GM19238 (cell line): ENCODE results near the gene DNAH6.

Source experiments
- DNase-seq: peaks from one replicate; pipeline ENCODE4 v3.0.0; 2011; ENCODE audit warnings: low spot score; ENCODE audit not compliant: insufficient read length

The DNAH6 gene

DNA sequence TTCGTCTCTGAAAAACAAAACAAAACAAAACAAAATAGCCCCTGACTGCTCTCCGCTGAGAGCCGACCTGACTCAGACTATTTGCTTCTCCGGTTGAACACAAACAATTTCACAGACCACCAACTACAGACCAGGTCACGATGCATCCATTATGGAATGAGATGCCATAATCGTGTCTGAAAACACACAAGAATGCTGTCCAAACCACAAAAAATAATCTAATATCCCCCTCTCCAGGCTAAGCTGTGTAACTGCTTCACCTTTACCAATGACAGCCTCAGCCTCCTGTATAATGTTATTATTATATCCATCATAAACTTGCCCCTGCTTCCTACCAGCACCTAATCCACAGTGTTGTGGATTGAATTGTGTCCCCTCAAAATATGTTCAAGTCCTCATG lies 114.7 kb downstream of the DNAH6 start:
- DNase-seq: no peak

DNA sequence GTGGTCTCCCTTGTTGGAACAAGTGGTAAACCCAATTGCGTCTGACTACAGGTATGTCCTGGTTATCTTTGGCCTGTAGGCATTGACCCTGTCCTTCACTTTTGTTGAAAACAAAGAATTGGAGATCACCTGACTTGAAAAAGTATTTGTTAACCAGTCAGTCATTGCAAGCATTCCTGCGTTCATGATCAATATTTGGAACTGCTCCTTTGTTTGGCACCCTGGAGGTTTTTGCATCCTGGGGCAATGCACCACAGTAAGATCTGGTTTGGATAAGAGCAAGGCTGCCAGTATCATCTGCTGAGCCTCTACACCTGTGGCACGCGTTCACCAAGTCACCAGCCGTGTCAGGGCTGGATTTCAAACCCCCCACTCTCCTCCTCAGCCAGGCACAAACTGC lies 115.7 kb downstream of the DNAH6 start:
- DNase-seq: no peak

DNA sequence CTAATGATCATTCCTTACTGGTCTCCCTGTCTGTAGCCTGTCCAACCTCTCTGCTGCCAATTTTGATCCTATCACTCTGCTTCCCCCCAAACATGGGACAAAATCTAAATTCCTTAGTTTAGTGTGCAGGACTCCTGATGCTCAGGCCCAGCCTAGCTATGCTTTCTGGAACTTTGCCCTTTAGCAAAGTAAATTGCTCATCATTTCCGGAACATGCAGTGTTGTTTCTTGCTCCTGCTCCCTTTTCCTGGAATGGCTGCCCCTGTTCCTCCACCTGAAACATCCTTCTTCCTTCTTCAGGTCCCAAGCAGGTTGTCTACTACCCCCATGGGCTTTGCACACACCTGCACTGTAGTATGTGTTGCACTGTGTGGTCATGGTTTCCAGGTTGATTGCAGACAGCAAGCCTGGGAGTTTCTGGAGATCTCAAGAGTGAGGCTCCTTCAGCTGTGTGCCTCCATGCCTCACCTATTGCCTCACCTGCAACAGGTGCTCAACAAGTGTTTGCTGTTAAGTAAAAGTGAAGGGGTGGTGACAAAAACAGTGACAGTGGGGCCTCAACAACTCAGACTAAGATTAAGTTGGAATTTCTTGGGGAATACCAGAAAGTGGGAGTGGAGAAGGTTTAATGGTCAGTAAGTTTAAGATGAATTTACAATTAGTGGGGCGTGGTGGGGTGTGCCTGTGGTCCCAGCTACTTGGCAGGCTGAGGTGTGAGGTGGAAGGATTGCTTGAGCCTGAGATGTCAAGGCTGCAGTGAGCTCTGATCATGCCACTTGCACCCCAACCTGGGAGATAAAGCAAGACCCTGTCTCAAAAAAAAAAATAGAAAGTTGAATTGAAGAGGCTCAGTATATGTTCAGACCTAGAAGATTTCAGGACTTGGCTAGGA lies 120.0 kb downstream of the DNAH6 start:
- no peak for DNase-seq

DNA sequence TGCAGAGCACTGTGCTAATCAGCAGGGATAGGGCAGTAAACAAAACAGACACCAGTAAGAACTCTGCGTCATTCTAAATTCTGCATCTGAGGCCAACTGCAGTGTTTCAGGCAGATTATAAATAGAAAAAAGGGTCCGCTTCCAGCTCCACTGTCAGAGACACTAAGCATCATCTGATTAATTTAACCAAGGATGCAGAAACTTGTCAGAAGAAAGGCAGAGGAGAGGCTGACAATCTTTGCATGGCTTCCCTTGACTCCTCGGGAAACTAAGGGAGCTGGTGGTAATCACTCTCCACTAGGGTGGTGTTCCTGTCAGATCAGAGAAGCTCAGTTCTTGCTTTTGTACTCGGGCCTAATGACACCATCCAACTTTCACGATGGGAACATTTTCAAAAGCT lies 123.5 kb downstream of the DNAH6 start:
- DNase-seq: no peak

DNA sequence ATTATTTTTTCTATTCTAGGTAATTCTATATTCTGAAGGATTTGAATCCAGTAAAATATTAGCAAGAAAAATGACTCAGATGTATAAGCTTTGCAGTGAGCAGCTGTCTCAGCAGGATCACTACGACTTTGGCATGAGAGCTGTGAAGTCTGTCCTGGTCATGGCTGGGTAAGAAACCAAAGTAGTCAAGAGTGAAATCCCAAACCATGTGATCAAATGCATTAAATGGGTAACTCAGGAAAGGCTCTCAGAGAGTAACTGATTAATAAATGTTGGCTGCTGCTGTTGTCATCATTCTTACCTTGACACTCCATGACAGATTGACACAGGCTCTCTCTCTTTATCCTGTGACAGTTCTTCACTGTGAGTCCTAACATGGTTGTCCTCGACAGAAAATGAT lies 124.1 kb downstream of the DNAH6 start:
- no peak for DNase-seq

DNA sequence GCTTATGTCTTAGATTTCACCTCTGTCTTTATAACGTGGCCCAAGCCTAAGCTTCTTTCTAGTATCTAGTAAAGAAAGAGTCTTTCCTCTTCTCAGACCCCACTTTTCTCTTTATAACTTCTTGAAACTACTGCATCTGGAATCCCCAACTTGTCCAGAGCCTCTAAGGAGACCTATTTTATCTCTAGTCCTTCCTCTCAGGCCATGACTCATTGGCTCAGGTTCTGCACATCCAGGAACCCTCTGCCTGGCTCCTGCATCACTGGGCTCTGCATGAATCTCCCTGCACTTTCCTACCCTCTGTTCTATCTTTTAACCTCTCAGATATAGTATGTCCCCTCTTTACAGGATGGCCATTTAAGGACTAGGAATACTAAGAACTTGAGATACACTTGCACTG lies 124.7 kb downstream of the DNAH6 start:
- DNase-seq: no peak

DNA sequence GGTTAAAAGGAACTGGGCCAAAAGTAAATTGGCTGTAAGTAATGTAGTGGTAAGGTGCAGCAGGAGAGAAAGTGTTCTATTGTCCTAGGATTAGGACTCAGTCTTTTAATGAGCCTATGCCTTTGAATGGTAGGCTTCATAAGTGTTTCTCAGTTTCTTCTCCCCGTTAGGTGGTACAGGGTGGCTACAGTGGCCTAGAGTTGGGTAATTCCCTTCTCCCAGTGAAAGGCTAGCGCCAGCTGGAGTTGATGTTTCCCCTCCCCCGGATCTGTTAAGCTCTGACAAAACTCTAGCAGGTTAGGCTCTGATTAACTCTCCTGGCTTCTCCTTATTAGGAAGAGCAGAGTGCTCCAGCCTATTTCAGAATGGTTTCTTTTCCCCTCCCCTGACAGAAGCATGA lies 127.7 kb downstream of the DNAH6 start:
- no peak for DNase-seq

DNA sequence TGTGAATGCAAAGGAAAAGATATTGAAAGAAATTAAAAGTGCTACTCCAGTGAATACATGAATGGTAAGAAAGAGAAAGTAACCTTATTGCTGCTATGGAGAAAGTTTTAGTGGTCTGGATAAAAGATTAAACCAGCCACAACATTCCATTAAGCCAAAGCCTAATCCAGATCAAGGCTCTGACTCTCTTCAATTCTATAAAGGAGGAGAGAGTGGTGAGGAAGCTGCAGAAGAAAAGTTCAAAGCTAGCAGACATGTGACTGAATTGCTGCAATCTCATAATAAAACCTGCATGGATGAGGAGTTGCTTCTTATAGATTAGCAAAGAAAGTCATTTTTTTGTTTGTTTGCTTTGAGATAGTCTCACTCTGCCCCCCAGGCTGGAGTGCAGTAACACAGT lies 130.2 kb downstream of the DNAH6 start:
- no peak for DNase-seq

DNA sequence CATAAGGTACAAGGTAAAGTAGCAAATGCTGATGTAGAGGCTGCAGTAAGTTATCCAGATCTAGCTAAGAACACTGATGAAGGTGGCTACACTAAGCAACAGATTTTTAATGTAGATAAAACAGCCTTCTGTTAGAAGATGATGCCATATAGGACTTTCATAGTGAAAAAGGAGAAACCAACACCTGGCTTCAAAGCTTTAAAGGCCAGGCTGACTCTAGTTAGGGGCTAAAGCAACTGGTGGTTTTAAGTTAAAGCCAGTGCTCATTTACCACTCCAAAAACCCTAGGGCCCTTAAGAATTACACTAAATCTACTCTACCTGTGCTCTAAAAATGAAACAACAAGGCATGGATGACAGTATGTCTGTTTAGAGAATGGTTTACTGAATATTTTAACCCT lies 131.0 kb downstream of the DNAH6 start:
- no peak for DNase-seq

DNA sequence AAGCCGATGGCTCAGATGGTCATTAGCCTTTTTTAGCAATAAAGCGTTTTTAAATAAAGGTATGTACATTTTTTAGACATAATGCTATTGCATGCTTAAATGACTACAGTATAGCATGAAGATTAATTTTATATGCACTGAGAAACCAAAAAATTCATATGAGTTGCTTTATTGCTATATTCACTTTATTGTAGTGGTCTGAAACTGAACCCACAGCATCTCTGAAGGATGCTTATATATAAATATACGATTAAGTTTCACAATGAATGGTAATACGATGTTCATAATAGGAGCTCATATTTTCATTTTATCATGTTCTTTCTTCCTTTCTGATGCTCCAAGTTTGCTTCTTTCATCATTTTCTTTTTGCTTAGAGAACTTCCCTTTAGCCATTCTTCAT lies 132.8 kb downstream of the DNAH6 start:
- no peak for DNase-seq

DNA sequence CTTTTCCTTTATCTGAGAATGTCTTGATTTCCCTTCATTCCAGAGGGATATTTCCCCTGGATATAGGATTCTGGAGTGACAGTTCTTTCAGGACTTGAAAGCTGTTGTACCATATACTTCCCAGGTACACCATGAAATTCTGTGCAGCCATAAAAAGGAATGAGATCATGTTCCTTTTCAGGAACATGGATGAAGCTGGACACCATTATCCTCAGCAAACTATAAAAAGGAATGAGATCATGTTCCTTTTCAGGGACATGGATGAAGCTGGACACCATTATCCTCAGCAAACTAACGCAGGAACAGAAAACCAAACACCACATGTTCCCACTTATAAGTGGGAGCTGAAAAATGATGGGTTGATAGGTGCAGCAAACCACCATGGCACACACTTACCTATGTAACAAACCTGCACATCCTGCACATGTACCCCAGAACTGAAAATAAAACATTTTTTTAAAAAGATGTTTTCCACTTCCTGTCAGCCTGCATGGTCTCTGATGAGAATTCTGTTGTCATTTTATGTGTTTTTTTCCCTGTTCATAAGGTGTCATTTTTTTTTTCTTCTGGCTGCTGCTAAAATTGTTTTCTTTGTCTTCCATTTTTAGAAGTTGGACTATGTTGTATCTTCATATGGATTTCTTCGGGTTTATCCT lies 133.3 kb downstream of the DNAH6 start:
- DNase-seq: no peak

DNA sequence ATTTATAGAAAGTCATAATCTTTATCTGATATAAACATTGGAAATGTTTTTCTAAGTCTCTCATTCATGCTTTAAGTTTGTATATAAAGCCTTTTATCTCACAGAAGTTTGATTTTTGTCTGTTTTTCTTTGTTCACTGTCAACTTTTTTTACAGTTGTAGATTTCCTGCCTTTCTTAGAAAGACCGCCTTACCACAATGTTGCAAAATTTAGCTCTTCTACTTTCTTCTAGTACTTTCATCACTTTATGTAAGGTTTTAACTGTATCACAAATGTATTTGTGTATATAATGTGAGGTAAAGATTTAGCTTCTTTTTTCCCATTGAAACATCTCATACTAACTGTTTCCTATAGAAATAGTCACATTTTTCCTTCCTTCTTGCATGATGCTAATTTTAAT lies 136.1 kb downstream of the DNAH6 start:
- DNase-seq: no peak

DNA sequence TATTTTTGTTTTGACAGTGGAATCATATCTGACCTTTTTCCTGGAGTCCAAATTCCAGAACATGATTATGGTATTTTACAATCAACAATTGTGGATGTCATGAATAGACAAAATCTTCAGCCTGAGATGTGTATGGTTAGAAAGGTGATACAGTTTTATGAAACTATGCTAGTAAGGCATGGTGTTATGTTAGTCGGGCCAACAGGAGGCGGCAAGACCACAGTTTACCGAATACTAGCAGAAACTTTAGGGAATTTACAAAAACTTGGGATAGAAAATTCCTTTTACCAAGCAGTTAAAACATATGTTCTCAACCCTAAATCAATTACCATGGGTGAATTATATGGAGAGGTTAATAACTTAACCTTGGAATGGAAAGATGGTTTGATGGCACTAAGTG lies 137.0 kb downstream of the DNAH6 start:
- DNase-seq: no peak

DNA sequence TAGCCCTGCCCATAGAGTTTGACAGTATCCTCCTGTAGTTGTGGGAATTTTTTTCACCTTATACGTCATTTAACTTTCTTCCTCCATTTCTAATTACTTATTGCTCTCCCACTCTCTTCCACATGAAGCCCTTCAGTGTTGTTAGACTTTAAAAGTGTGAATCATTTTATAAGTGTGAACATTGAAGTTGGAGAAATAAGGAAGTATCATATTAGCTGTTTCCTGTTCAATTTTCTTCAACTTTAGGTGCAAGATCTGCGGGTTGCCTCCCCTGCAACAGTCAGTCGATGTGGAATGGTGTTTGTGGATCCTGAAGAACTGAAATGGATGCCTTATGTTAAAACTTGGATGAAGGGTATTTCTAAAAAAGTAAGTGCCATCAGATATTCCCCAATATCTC lies 138.1 kb downstream of the DNAH6 start:
- DNase-seq: no peak

DNA sequence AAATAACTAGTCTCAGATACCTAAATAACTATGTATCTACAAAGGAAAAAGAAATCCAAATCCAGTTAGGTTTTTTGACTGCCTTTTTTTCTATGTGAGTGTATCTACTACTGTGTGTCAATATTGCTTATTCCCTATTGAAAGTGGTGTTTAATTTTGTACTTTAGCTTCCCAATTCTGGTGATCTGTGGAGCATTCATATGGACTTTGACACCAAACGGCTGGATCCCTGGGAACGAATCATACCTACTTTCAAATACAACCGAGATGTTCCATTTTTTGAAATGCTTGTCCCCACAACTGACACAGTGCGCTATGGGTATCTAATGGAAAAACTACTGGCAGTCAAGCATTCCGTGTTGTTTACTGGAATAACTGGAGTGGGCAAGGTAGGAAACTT lies 152.8 kb downstream of the DNAH6 start:
- no peak for DNase-seq

DNA sequence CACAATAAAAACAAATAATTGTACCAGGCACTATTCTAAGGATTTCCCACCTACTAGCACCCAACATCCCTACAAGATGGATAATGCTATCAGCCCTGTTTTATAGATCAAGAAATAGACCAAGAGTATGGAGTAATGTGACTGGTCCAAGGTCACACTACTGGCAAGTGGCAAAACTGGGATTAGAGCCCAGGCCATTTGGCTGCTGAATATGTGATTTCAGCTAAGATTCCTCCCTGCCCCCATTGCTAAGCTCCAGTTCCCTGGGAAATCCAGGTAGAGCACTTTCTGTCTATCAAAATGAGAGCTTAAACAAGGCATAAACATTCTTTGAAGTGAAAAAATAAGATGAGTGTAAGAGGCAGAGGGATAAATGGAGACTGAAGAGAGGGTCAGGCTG lies 157.8 kb downstream of the DNAH6 start:
- no peak for DNase-seq

DNA sequence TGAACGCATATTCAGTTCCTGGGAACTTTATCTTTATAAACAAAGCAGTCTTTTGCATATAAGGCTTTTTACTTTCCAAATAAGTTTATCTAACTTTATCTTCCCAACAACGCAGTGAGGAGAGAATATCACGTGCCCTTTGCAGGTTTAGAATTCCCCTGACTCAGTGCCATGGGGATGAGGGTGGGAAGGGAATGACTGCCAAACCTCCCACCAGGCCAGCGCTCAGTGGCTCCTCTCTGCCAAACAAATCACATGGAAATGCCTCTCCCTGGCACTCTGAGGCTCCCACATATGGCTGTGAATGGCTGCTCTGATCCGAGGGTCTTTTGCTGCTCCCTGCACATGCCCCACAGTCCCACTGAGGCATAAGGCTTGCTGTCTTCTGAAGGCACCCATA lies 158.3 kb downstream of the DNAH6 start:
- DNase-seq: no peak

DNA sequence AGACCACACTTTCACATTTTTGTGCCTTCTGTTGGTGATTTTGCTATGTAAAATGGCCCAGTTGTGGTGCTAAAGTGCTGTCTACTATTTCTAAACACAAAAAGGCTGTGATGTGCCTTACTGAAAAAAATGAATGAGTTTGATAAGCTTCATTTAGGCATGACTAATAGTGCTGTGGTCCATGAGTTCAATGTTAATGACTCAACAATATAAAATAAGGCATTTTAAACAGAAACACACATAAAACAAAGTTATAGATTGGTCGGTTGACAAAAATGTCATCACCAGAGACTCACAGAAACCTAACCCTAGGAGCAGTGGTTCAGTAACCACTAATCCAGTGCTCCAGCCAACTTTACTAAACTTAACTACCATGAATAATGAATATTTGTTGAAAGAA lies 160.0 kb downstream of the DNAH6 start:
- no peak for DNase-seq

DNA sequence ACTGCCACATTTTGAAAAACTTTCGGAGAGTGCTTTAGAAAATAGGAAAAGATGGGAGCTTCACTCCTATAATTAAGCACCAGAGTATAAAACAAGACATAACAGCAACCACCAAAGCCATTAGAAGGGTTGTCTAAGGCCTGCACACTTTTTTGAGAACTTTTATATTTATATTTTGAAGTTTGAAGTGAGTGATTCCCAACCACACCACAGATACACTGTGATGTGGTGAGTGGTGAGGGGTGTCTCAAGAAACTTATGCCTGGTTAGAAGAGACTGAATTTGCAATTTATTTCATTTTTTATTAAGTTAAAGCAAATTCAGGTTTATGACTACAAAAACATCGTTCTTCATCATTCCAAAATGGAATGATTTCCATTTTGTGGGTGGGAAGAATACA lies 161.9 kb downstream of the DNAH6 start:
- DNase-seq: no peak

DNA sequence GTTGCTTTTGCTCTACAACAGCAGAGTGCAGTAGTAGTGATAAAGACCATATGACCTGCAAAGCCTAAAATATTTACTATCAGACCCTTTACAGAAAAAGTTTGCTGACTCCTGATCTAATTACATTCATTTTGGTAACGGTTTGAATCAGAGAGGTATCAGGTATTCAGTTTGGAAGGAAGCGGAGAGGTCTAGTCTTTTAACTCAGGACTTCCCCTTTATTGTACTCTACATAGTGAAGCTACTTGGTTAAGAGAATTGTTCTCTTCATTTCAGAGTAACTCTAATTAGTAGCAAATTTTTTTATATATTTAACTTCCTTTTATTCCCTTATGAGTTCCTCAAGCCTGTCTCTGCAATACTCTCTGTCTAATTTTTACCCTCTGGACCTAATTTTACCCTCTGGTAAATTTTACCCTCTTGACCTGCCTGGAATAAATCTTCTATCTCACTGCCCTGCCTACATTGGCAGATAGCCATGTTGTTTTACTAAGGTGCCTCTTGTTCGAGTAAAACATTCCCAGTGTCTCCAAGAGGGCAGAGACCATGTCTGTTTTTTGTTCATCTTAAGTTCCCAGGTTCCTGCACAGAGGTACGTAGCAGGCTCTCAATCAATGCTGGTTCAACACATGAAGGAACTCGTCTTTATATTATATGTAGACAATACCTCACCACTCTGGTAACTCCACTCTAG lies 170.6 kb downstream of the DNAH6 start:
- DNase-seq: no peak

DNA sequence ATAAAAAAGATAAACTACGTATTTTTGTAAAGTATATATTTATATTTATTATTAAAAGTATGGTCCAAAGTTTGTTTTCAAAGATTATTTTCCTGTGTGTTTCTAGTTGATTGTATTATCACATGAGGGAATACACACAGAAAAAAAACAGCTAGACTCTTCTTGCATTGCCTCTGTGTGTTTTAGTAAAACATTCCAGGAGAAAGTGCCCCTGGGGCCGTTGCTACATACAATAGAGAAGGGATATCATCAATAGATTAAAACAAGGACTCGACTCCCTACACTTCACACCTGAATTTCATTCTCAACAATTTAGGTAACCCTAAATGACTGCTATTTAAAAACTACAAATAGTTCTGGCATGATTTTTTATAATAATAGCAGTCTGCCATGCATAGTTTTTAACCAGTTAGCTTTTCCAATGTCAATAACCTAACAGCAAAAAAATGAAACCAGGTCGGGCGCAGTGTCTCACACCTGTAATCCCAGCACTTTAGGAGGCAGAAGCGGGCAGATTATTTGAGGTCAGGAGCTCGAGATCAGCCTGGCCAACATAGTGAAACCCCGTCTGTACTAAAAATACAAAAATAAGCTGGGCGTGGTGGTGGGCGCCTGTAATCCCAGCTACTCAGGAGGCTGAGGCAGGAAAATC lies 171.3 kb downstream of the DNAH6 start:
- DNase-seq: no peak

DNA sequence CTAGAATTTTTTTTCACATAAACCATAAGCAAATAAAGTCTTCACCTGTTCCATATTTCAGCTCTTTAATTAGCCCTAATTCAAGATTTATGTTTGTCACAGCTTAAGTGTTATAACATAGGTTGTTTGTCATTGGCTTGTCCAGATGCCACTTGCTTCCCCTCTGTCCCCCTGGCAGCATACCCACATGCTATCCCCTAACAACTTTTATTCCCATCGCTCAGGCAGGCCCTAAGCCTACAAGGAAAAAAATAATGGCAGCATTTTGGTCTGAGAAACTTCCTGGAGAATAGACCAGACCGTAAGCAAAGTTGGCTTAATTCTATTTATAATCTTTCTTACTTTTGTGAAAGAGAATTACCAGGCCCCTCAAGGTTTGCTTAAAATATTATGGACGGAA lies 173.9 kb downstream of the DNAH6 start:
- DNase-seq: no peak
